Stomach smooth muscle (tissue), 2 donors: ENCODE data around the gene AKT2.

ENCODE experiments used
- H3K27ac ChIP-seq: one replicate; pipeline ENCODE4 v1.7.0; 2013; ENCODE audit warnings: mild to moderate bottlenecking, low read length, inconsistent platforms
- H3K27me3 ChIP-seq, 2 donors: one replicate each; pipeline ENCODE4 v1.7.0; 2013; ENCODE audit warnings: low read length in 2 of 2; ENCODE audit not compliant: insufficient read depth in 2 of 2, control insufficient read depth in 1 of 2
- H3K36me3 ChIP-seq, 2 donors: one replicate each; pipeline ENCODE4 v1.7.0; 2013; ENCODE audit warnings: low read length in 2 of 2; ENCODE audit not compliant: control insufficient read depth in 2 of 2, insufficient read depth in 2 of 2
- H3K4me1 ChIP-seq: one replicate; pipeline ENCODE4 v1.7.0; 2013; ENCODE audit warnings: low read length; ENCODE audit not compliant: control insufficient read depth, insufficient read depth
- H3K4me3 ChIP-seq, 2 donors: one replicate each; pipeline ENCODE4 v1.7.0; 2013; ENCODE audit warnings: low read length in 2 of 2
- H3K9ac ChIP-seq, 2 donors: one replicate each; pipeline ENCODE4 v1.7.0; 2013; ENCODE audit warnings: low read length in 2 of 2, mild to moderate bottlenecking in 1 of 2
- H3K9me3 ChIP-seq, 2 donors: one replicate each; pipeline ENCODE4 v1.7.0; 2013; ENCODE audit warnings: low read length in 2 of 2; ENCODE audit not compliant: control insufficient read depth in 2 of 2
- donor health status: healthy.
- donor health status: Pancreatic carcinoma.

Gene AKT2

DNA sequence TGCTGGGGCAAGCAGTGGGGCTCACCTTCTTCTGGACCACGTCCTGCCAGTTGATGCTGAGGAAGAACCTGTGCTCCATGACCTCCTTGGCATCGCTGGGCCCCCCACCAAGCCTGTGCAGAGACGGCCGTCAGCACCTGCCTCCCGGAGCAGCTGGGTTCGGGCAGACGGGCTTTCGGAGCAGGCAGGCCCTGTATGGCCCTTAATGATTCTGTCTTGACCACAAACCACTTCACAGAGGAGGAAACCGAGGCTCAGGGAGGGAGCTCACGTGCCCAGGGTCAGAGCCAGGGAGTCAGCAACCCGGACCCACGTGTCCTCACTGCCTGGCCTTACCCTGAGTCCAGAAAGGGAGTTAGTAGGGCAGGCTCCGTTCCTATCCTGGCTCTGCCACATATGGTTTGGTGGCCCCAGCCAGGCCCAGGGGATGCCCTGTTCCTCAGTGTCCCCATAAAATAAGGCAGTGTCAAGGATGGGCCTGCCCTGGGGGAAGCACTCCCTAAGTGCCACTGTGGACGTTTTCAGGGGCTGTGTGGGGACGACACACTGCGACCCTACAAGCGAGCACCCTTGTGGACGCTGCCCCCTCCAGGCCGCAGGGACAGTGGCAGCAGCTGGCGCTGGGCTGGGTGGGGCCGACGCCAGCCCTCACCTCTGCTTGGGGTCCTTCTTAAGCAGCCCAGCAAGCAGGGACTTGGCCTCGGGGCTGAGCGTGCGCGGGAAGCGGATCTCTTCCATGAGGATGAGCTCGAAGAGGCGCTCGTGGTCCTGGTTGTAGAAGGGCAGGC is 49.7 kb downstream of the AKT2 start:
- no peak overlapping the region for H3K4me3 ChIP-seq
- H3K27me3 ChIP-seq = no peaks in the 10 kb centered on the region
- H3K36me3 ChIP-seq = peaks cover 34 to 43% of the 10 kb centered on the region in 2 donors
- H3K9me3 ChIP-seq = no peaks in the 10 kb centered on the region
- H3K4me1 ChIP-seq = peaks cover 4% of the 10 kb centered on the region
- no peak overlapping the region for H3K27ac ChIP-seq
- no peak overlapping the region for H3K9ac ChIP-seq

- no peak overlapping the region for H3K4me3 ChIP-seq
- no peak overlapping the region for H3K9ac ChIP-seq
- H3K4me1 ChIP-seq = peaks cover 4% of the 10 kb centered on the region
- H3K27ac ChIP-seq = no peak overlapping the region
- no peaks in the 10 kb centered on the region for H3K27me3 ChIP-seq
- no peaks in the 10 kb centered on the region for H3K9me3 ChIP-seq
- peaks cover 30 to 36% of the 10 kb centered on the region in 2 donors for H3K36me3 ChIP-seq
Observed at GRCh38 chr19:40234429-40235237, 50.5 kb downstream of the AKT2 start.

- Histone ChIP-seq H3K27me3 (no peaks in the 10 kb centered on the region), H3K4me1 (peaks cover 4% of the 10 kb centered on the region), H3K4me3 (no peak overlapping the region), H3K9me3 (no peaks in the 10 kb centered on the region), H3K9ac (no peak overlapping the region), H3K36me3 (peaks cover 22 to 30% of the 10 kb centered on the region in 2 donors), H3K27ac (no peak overlapping the region)
Observed at GRCh38 chr19:40233811-40234389, 51.2 kb downstream of the AKT2 start.

GRCh38 chr19:40232949-40233810 is 52.0 kb downstream of the AKT2 start:
- Histone ChIP-seq H3K9me3 (no peaks in the 10 kb centered on the region), H3K4me3 (no peak overlapping the region), H3K9ac (no peak overlapping the region), H3K4me1 (peaks cover 4% of the 10 kb centered on the region), H3K27ac (no peak overlapping the region), H3K27me3 (no peaks in the 10 kb centered on the region), H3K36me3 (peaks cover 19 to 27% of the 10 kb centered on the region in 2 donors)

- H3K4me1 ChIP-seq = peaks cover 4% of the 10 kb centered on the region
- H3K4me3 ChIP-seq = no peak overlapping the region
- H3K9me3 ChIP-seq = no peaks in the 10 kb centered on the region
- H3K27me3 ChIP-seq = no peaks in the 10 kb centered on the region
- H3K36me3 ChIP-seq = peaks cover 19 to 21% of the 10 kb centered on the region in 2 donors
- no peak overlapping the region for H3K27ac ChIP-seq
- no peak overlapping the region for H3K9ac ChIP-seq
Observed at GRCh38 chr19:40232479-40232878, 52.7 kb downstream of the AKT2 start.

GRCh38 chr19:40231544-40232424 is 53.4 kb downstream of the AKT2 start:
- Histone ChIP-seq H3K4me1 (peaks cover 4% of the 10 kb centered on the region), H3K9me3 (no peaks in the 10 kb centered on the region), H3K4me3 (no peak overlapping the region), H3K27ac (no peak overlapping the region), H3K9ac (no peak overlapping the region), H3K27me3 (peaks cover under 1 to 2% of the 10 kb centered on the region in 2 donors), H3K36me3 (peaks cover 15 to 16% of the 10 kb centered on the region in 2 donors)

DNA sequence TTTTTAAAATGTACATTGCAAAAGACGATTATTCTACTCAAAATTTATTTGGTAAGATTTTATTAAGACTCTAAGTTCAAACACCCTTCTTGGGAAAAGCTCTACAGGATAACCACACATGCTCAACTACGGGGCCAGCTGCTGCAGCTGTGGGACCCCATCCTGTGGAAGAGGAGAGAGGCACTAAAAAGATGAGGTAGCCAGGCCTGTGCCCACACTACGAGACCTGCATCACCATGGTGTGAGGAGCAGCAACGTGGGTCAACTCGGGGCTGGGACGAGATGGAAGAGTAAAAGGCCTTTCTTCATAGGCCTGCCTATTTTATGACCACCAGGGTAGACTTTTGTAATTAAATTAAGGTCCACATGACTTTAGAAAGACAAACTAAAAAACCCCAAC is 54.1 kb downstream of the AKT2 start:
- H3K4me3 ChIP-seq = no peak overlapping the region
- H3K36me3 ChIP-seq = peaks cover 10 to 13% of the 10 kb centered on the region in 2 donors
- no peaks in the 10 kb centered on the region for H3K9me3 ChIP-seq
- no peak overlapping the region for H3K9ac ChIP-seq
- H3K4me1 ChIP-seq = peaks cover 11% of the 10 kb centered on the region
- H3K27ac ChIP-seq = no peak overlapping the region
- H3K27me3 ChIP-seq = peaks cover 7 to 10% of the 10 kb centered on the region in 2 donors

DNA sequence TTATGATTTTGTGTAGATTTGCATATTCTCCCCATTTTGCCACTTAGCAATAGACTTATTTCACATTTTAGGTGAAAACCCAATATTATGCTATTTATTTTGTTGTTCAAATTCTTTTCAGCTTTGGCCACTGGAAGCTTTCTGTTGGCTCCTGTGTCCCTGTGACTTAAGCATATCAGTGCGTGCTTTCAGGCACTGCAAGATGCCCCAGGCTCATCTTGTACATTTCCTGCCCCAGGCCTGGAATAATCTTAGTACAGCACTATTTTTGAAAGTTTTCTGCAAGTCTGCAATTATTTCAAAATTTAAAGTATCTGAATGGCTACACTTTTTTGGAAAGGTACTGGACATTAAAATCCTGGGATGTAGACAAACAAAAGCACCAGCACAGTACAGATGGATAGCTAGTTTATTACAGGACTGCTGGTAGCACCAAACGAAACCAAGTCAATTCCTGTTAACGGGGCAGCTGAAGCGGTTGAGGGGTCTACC is 55.2 kb downstream of the AKT2 start:
- Histone ChIP-seq H3K9me3 (no peaks in the 10 kb centered on the region), H3K27ac (no peak overlapping the region), H3K9ac (no peak overlapping the region), H3K4me1 (peaks cover 16% of the 10 kb centered on the region), H3K36me3 (peaks cover 2 to 3% of the 10 kb centered on the region in 2 donors), H3K4me3 (no peak overlapping the region), H3K27me3 (peaks cover 15 to 20% of the 10 kb centered on the region in 2 donors)

DNA sequence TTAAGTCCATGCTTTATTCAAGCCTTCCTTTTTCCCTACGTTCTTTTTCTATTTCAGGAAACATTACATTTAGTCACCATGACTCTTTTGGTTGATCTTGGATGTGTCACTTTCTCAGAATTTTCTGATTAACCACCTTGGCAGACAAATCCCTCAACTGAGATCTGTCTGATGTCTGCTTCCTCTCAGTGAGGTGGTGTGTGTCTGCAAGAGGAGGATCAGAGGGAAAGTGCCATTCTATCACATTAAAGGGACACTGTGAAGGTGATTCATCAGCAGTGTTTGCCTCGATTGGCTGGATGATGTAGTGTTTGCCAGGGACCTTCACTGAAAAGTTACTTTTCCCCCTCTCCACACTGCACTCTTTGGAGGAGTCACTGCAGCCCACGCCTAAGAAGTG is 55.7 kb downstream of the AKT2 start:
- no peaks in the 10 kb centered on the region for H3K9me3 ChIP-seq
- H3K4me1 ChIP-seq = peaks cover 16% of the 10 kb centered on the region
- no peak overlapping the region for H3K27ac ChIP-seq
- no peak overlapping the region for H3K4me3 ChIP-seq
- H3K9ac ChIP-seq = no peak overlapping the region
- peaks cover 19 to 24% of the 10 kb centered on the region in 2 donors for H3K27me3 ChIP-seq
- H3K36me3 ChIP-seq = peaks cover 0 to 2% of the 10 kb centered on the region in 2 donors
